Testis (tissue), 3 donors: ENCODE measurements around the gene CBLB. TPM values are rescaled to one million over a fixed set of nuclear protein-coding genes. Genes with fewer than 3 reads are reported as not detected.

Experiments
- DNase-seq: peaks from one replicate; pipeline ENCODE4 v3.0.0-alpha.2; 2019
- H3K27ac ChIP-seq, 2 donors: fragments of 200-600 bp; sonication (generic); one replicate each; pipeline ENCODE4 v1.5.1; 2019
- H3K27me3 ChIP-seq: fragments of 200-600 bp; sonication (generic); one replicate; pipeline ENCODE4 v1.5.1; 2019
- H3K36me3 ChIP-seq: fragments of 200-600 bp; sonication (generic); one replicate; pipeline ENCODE4 v1.5.1; 2017; ENCODE audit warnings: low read depth; ENCODE audit errors: missing control alignments
- H3K4me1 ChIP-seq: fragments of 200-600 bp; sonication (generic); one replicate; pipeline ENCODE4 v1.5.1; 2019
- H3K4me3 ChIP-seq, 2 donors: fragments of 200-600 bp; sonication (generic); one replicate each; pipeline ENCODE4 v1.5.1; 2017 to 2019
- H3K9me3 ChIP-seq: fragments of 200-600 bp; sonication (generic); one replicate; pipeline ENCODE4 v1.5.1; 2017
- POLR2A ChIP-seq: fragments of 450-650 bp; IDR thresholded peaks from one replicate; pipeline ENCODE4 v1.6.1; 2017; ENCODE audit warnings: antibody characterized with exemption, mild to moderate bottlenecking, moderate library complexity
- WGBS, 2 donors: methylation state at CpG; one replicate each; pipeline ENCODE4 v1.1.5; 2018; 5-methylcytosine and 5-hydroxymethylcytosine counted together
- intact Hi-C: fragments of 100-400 bp; cut with DNase I; formaldehyde crosslinking; loops from one replicate; pipeline ENCODE4 v1.15.1; 2023; ENCODE audit warnings: low total_unique reads
- polyA plus RNA-seq: library from polyadenylated mRNA; stranded (reverse); fragments of 350-450 nt; fragmentation: Illumina TruSeq; extraction: RNeasy Lipid Tissue Mini Kit (QIAGEN cat#74804); gene quantifications from one replicate; pipeline ENCODE4 v1.2.3, GENCODE V29; 2014; ENCODE audit warnings: low read depth, low replicate concordance; ENCODE audit not compliant: insufficient read depth
- total RNA-seq, 2 donors: library from RNA; depleted of rRNA; stranded (reverse); fragments of >200 nt; gene quantifications; one replicate each; pipeline ENCODE4 v1.2.3, GENCODE V29; 2016
- TF ChIP-seq, protein P1 (sequence below), 3 experiments: fragments of 450-650 bp in 2 of 3; fragments of 200-600 bp in 1 of 3; sonication (generic) in 1 of 3; IDR thresholded peaks; one replicate each; pipeline ENCODE4 v1.5.1; 2016 to 2019; ENCODE audit warnings: antibody characterized with exemption in 3 of 3, mild to moderate bottlenecking in 2 of 3, moderate library complexity in 1 of 3

The CBLB gene
- total and polyA plus RNA-seq, 3 donors from 2014 or later = 33.0 to 73.6 (median 65.9) TPM

- intact Hi-C loops = no loop called here
Observed at GRCh38 chr3:105722943-105723556, 145.8 kb downstream of the CBLB start.

GRCh38 chr3:105719791-105720190 is 149.0 kb downstream of the CBLB start:
- Histone ChIP-seq H3K36me3 (no peaks in the 10 kb centered on the region), H3K4me1 (no peaks in the 10 kb centered on the region), H3K9me3 (no peaks in the 10 kb centered on the region), H3K27ac (no peak overlapping the region), H3K27me3 (no peaks in the 10 kb centered on the region), H3K4me3 (no peak overlapping the region)
- intact Hi-C loops = no loop called here
- 89 to 90% methylated on average over 12 of the region's 12 CpGs for WGBS, 2 donors
- no peak for DNase-seq
- TF ChIP-seq, protein P1, sequence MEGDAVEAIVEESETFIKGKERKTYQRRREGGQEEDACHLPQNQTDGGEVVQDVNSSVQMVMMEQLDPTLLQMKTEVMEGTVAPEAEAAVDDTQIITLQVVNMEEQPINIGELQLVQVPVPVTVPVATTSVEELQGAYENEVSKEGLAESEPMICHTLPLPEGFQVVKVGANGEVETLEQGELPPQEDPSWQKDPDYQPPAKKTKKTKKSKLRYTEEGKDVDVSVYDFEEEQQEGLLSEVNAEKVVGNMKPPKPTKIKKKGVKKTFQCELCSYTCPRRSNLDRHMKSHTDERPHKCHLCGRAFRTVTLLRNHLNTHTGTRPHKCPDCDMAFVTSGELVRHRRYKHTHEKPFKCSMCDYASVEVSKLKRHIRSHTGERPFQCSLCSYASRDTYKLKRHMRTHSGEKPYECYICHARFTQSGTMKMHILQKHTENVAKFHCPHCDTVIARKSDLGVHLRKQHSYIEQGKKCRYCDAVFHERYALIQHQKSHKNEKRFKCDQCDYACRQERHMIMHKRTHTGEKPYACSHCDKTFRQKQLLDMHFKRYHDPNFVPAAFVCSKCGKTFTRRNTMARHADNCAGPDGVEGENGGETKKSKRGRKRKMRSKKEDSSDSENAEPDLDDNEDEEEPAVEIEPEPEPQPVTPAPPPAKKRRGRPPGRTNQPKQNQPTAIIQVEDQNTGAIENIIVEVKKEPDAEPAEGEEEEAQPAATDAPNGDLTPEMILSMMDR (IDR thresholded peaks at IDR 0.05) = no peak
- no peak for TF ChIP-seq POLR2A

More at GRCh38 chr3:105722943-105723556, 145.8 kb downstream of the CBLB start:
- 82% methylated on average over 3 of the region's 3 CpGs for WGBS, 2 donors
- Histone ChIP-seq H3K27me3 (no peaks in the 10 kb centered on the region), H3K27ac (no peak overlapping the region), H3K36me3 (no peaks in the 10 kb centered on the region), H3K4me1 (no peaks in the 10 kb centered on the region), H3K4me3 (no peak overlapping the region), H3K9me3 (no peaks in the 10 kb centered on the region)
- TF ChIP-seq POLR2A = no peak
- TF ChIP-seq, protein P1 (IDR thresholded peaks at IDR 0.05) = no peak
- no peak for DNase-seq

- Histone ChIP-seq H3K27ac (no peak overlapping the region), H3K4me1 (no peaks in the 10 kb centered on the region), H3K4me3 (no peak overlapping the region), H3K27me3 (no peaks in the 10 kb centered on the region), H3K36me3 (no peaks in the 10 kb centered on the region), H3K9me3 (no peaks in the 10 kb centered on the region)
- WGBS, 2 donors = 83 to 96% methylated on average over 3 of the region's 3 CpGs
- intact Hi-C loops = no loop called here
- no peak for DNase-seq
- no peak for TF ChIP-seq POLR2A
- TF ChIP-seq, protein P1 (IDR thresholded peaks at IDR 0.05) = no peak
Observed at GRCh38 chr3:105715372-105715771, 153.4 kb downstream of the CBLB start.

- Histone ChIP-seq H3K36me3 (no peaks in the 10 kb centered on the region), H3K27me3 (no peaks in the 10 kb centered on the region), H3K9me3 (no peaks in the 10 kb centered on the region), H3K27ac (no peak overlapping the region), H3K4me3 (no peak overlapping the region), H3K4me1 (no peaks in the 10 kb centered on the region)
- DNase-seq = no peak
- intact Hi-C loops = no loop called here
- WGBS, 2 donors = 87 to 97% methylated on average over 6 of the region's 6 CpGs
- no peak for TF ChIP-seq POLR2A
- TF ChIP-seq, protein P1 (IDR thresholded peaks at IDR 0.05) = no peak
Observed at GRCh38 chr3:105714453-105714852, 154.4 kb downstream of the CBLB start.

- Histone ChIP-seq H3K4me1 (peaks cover 9% of the 10 kb centered on the region), H3K36me3 (no peaks in the 10 kb centered on the region), H3K27ac (no peak overlapping the region), H3K27me3 (no peaks in the 10 kb centered on the region), H3K4me3 (no peak overlapping the region), H3K9me3 (no peaks in the 10 kb centered on the region)
- TF ChIP-seq POLR2A = no peak
- intact Hi-C loops = no loop called here
- whole genome bisulfite sequencing, 2 donors = 79 to 80% methylated on average over 1 of the region's 1 CpG
- DNase-seq = no peak
Observed at GRCh38 chr3:105708980-105709379, 159.8 kb downstream of the CBLB start.
